ENCODE measurements around the gene RASSF4. TPM values are rescaled to one million over a fixed set of nuclear protein-coding genes. Genes with fewer than 3 reads are reported as not detected.
A peak's percentile ranks its signal among the peaks of the same experiment; 100 is the strongest.

The RASSF4 gene
- total RNA-seq, 1 experiment from 2014 or later: 7.6 TPM

- DNase-seq (ENCODE audit: low spot score): no peak
Observed at GRCh38 chr10:44962870-44963738, 3.5 kb downstream of the RASSF4 start.

GRCh38 chr10:44963772-44964633 is 4.4 kb downstream of the RASSF4 start:
- DNase-seq (ENCODE audit: low spot score): peak; percentile 73

GRCh38 chr10:44965104-44965503 is 5.5 kb downstream of the RASSF4 start:
- DNase-seq (ENCODE audit: low spot score): no peak

- DNase-seq (ENCODE audit: low spot score): no peak
Observed at GRCh38 chr10:44965651-44966097, 6.1 kb downstream of the RASSF4 start.

- DNase-seq (ENCODE audit: low spot score): no peak
Observed at GRCh38 chr10:44966129-44966815, 6.7 kb downstream of the RASSF4 start.

- no peak for DNase-seq (ENCODE audit: low spot score)
Observed at GRCh38 chr10:44966816-44967509, 7.4 kb downstream of the RASSF4 start.

GRCh38 chr10:44967616-44968015 is 8.0 kb downstream of the RASSF4 start:
- DNase-seq (ENCODE audit: low spot score): no peak

GRCh38 chr10:44968091-44968490 is 8.5 kb downstream of the RASSF4 start:
- no peak for DNase-seq (ENCODE audit: low spot score)

- no peak for DNase-seq (ENCODE audit: low spot score)
Observed at GRCh38 chr10:44968500-44969400, 9.1 kb downstream of the RASSF4 start.

GRCh38 chr10:44969854-44970253 is 10.3 kb downstream of the RASSF4 start:
- no peak for DNase-seq (ENCODE audit: low spot score)

- DNase-seq (ENCODE audit: low spot score): no peak
Observed at GRCh38 chr10:44970812-44971395, 11.3 kb downstream of the RASSF4 start.

- no peak for DNase-seq (ENCODE audit: low spot score)
Observed at GRCh38 chr10:44971434-44971833, 11.8 kb downstream of the RASSF4 start.

GRCh38 chr10:44971935-44972757 is 12.5 kb downstream of the RASSF4 start:
- DNase-seq (ENCODE audit: low spot score): no peak

- no peak for DNase-seq (ENCODE audit: low spot score)
Observed at GRCh38 chr10:44972874-44973306, 13.3 kb downstream of the RASSF4 start.

GRCh38 chr10:44973323-44974081 is 13.9 kb downstream of the RASSF4 start:
- no peak for DNase-seq (ENCODE audit: low spot score)

- no peak for DNase-seq (ENCODE audit: low spot score)
Observed at GRCh38 chr10:44974082-44974627, 14.6 kb downstream of the RASSF4 start.

GRCh38 chr10:44974628-44975430 is 15.2 kb downstream of the RASSF4 start:
- DNase-seq (ENCODE audit: low spot score): peak; percentile 59

Data from H4 (cell line).